ENCODE measurements around the gene ZNF519.
"Not testable (repeated sequence)": the region's sequence is repeated elsewhere in the genome, so short reads cannot be mapped to it uniquely, and the experiment has no call there.

GRCh38 chr18:14171301-14172141 is 39.3 kb upstream of the ZNF519 start:
- TF ChIP-seq, protein P1, sequence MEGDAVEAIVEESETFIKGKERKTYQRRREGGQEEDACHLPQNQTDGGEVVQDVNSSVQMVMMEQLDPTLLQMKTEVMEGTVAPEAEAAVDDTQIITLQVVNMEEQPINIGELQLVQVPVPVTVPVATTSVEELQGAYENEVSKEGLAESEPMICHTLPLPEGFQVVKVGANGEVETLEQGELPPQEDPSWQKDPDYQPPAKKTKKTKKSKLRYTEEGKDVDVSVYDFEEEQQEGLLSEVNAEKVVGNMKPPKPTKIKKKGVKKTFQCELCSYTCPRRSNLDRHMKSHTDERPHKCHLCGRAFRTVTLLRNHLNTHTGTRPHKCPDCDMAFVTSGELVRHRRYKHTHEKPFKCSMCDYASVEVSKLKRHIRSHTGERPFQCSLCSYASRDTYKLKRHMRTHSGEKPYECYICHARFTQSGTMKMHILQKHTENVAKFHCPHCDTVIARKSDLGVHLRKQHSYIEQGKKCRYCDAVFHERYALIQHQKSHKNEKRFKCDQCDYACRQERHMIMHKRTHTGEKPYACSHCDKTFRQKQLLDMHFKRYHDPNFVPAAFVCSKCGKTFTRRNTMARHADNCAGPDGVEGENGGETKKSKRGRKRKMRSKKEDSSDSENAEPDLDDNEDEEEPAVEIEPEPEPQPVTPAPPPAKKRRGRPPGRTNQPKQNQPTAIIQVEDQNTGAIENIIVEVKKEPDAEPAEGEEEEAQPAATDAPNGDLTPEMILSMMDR (conservative IDR thresholded peaks at IDR 0.05 in 1 of 2, IDR thresholded peaks at IDR 0.05 in 1 of 2; ENCODE audit: extremely low read depth in 1 of 2, insufficient read depth in 1 of 2, low read depth in 1 of 2, low read length in 2 of 2), result not testable (repeated sequence)
- not testable (repeated sequence) for TF ChIP-seq EZH2 (IDR thresholded peaks at IDR 0.05; ENCODE audit: borderline replicate concordance, low read length)

All from mammary epithelial cell (primary cell).